ENCODE measurements around the gene ZNF776.

ZNF776 gene

GRCh38 chr19:57803594-57804325 lies 57.1 kb downstream of the ZNF776 start:
- Histone ChIP-seq H4K20me1 (peaks cover 71% of the 10 kb centered on the region), H3K4me2 (peak overlapping the region; percentile 73), H3K27ac (peak overlapping the region; percentile 62; the same call in 1 of the 2 replicates)

GRCh38 chr19:57807541-57807940 lies 60.9 kb downstream of the ZNF776 start:
- no peak overlapping the region for H3K9ac ChIP-seq
- peaks cover 66% of the 10 kb centered on the region for H3K36me3 ChIP-seq
- TF ChIP-seq Cebpa-rat (IDR thresholded peaks at IDR 0.05) = no peak
- no peak overlapping the region for H3K27ac ChIP-seq
- no peaks in the 10 kb centered on the region for H3K27me3 ChIP-seq
- peaks cover 23% of the 10 kb centered on the region for H3K4me1 ChIP-seq
- H3K4me3 ChIP-seq = no peak overlapping the region
- no peak overlapping the region for H3K4me2 ChIP-seq
- H4K20me1 ChIP-seq = peaks cover 62% of the 10 kb centered on the region
- H3K9me3 ChIP-seq = no peaks in the 10 kb centered on the region

More at GRCh38 chr19:57803594-57804325, 57.1 kb downstream of the ZNF776 start:
- H3K36me3 ChIP-seq = peaks cover 54% of the 10 kb centered on the region
- no peak for TF ChIP-seq Cebpa-rat (IDR thresholded peaks at IDR 0.05)
- H3K4me3 ChIP-seq = peak overlapping the region; percentile 55
- H3K9me3 ChIP-seq = no peaks in the 10 kb centered on the region
- peaks cover 15% of the 10 kb centered on the region for H3K4me1 ChIP-seq
- no peaks in the 10 kb centered on the region for H3K27me3 ChIP-seq
- H3K9ac ChIP-seq = peak overlapping the region; percentile 67

Data from BLaER1 (cell line).